Lower leg skin (tissue), 4 donors: ENCODE measurements around the gene APOF. TPM values are rescaled to one million over a fixed set of nuclear protein-coding genes. Genes with fewer than 3 reads are reported as not detected.

ENCODE experiments used
- DNase-seq, 2 donors: peaks; one replicate each; pipeline ENCODE4 v3.0.0-alpha.2; 2019; ENCODE audit warnings: low spot score in 2 of 2
- H3K4me3 ChIP-seq: fragments of 200-600 bp; sonication (generic); 2 replicates; pipeline ENCODE4 v1.5.1; 2017; ENCODE audit warnings: mild to moderate bottlenecking, low read depth; ENCODE audit not compliant: poor library complexity, severe bottlenecking
- CTCF ChIP-seq, 3 donors: fragments of 450-650 bp; IDR thresholded peaks; one replicate each; pipeline ENCODE4 v1.5.1; 2016; ENCODE audit warnings: antibody characterized with exemption in 3 of 3, mild to moderate bottlenecking in 3 of 3, moderate library complexity in 2 of 3
- POLR2A ChIP-seq, 2 donors: fragments of 450-650 bp; IDR thresholded peaks; one replicate each; pipeline ENCODE4 v1.6.1; 2016 to 2017; ENCODE audit warnings: antibody characterized with exemption in 2 of 2, mild to moderate bottlenecking in 1 of 2, moderate library complexity in 1 of 2
- WGBS, 2 donors: methylation state at CpG; one replicate each; pipeline ENCODE4 v1.1.5; 2018; 5-methylcytosine and 5-hydroxymethylcytosine counted together
- intact Hi-C: fragments of 100-400 bp; cut with DNase I; formaldehyde crosslinking; loops from one replicate; pipeline ENCODE4 v1.15.0; 2023; ENCODE audit warnings: low total_unique reads
- total RNA-seq, 4 donors: library from RNA; depleted of rRNA; stranded (reverse); fragments of >200 nt; gene quantifications; one replicate each; pipeline ENCODE4 v1.1.0, GENCODE V29; 2016

APOF gene
- total RNA-seq, 4 donors from 2014 or later, result not detected

- intact Hi-C loops, result no loop called here
- WGBS, 2 donors, result 94 to 95% methylated on average over 16 of the region's 16 CpGs
- DNase-seq, result peak in 1 of 2 donors; percentile 23
- H3K4me3 ChIP-seq, result no peak overlapping the region
- no peak for TF ChIP-seq CTCF (IDR thresholded peaks at IDR 0.05)
- TF ChIP-seq POLR2A (IDR thresholded peaks at IDR 0.05), result no peak
These were observed 20.0 kb upstream of the APOF start for GRCh38 chr12:56382611-56383010.

DNA sequence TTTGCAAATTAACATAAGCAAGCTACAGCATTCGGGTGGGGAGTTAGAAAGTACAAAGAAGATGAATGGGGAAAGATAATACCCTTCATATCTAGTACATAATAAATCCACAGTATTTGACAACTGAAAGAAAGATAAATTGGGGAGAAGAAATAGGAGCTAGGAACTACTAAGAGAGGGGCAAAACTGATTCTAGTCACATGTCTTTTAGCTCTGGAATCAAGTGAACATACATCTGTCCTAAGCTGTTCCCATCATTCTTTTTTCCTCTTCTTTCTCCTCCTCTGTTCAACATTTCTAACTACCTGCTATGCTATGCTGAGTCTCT is 15.3 kb upstream of the APOF start:
- no peak overlapping the region for H3K4me3 ChIP-seq
- 49 to 61% methylated on average over 1 of the region's 1 CpG for WGBS, 2 donors
- TF ChIP-seq POLR2A (IDR thresholded peaks at IDR 0.05) (no peak), CTCF (IDR thresholded peaks at IDR 0.05) (no peak)
- DNase-seq, result no peak
- intact Hi-C loops, result no loop called here

GRCh38 chr12:56377310-56377988 is 14.8 kb upstream of the APOF start:
- WGBS, 2 donors, result 72 to 84% methylated on average over 4 of the region's 4 CpGs
- no peak for DNase-seq
- intact Hi-C loops, result no loop called here
- TF ChIP-seq POLR2A (IDR thresholded peaks at IDR 0.05), result no peak
- no peak for TF ChIP-seq CTCF (IDR thresholded peaks at IDR 0.05)
- H3K4me3 ChIP-seq, result no peak overlapping the region

- peak in 1 of 2 donors; percentile 43 for DNase-seq
- no peak for TF ChIP-seq POLR2A (IDR thresholded peaks at IDR 0.05)
- TF ChIP-seq CTCF (IDR thresholded peaks at IDR 0.05), result no peak
- H3K4me3 ChIP-seq, result no peak overlapping the region
- 75 to 77% methylated on average over 11 of the region's 11 CpGs for WGBS, 2 donors
- intact Hi-C loops, result no loop called here
These were observed 13.2 kb upstream of the APOF start for GRCh38 chr12:56375598-56376434.

DNA sequence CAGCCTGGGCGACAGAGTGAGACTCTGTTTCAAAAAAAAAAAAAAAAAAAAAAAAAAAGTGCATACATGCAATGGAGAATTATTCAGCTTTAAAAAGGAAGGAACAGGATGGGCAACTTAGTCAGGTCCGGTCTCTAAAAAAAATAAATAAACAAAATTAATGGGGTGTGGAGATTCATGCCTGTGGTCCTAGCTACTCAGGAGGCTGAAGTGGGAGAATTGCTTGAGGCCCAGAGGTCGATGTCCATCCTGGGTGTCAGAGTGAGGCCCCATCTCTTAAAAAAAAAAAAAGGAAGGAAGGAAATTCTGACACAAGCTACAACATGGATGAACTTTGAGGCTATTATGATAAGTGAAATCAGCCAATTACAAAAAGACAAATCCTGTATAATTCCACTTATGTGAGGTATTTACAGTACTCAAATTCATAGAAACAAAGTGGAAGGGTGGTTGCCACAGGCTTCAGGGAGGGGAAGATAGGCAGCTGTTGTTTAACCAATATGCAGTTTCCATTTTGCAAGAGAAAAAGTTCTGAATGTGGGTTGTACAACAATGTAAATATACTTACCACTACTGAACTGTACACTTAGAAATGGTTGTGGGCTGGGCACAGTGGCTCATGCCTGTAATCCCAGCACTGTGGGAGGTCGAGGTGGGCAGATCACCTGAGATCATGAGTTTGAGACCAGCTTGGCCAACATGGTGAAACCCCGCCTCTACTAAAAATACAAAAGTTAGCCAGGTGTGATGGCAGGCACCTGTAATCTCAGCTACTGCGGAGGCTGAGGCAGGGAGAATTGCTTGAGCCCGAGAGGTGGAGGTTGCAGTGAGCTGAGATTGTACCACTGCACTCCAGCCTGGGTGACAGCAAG is 12.3 kb upstream of the APOF start:
- intact Hi-C loops, result no loop called here
- WGBS, 2 donors, result 79 to 84% methylated on average over 7 of the region's 7 CpGs
- H3K4me3 ChIP-seq, result no peak overlapping the region
- no peak for TF ChIP-seq POLR2A (IDR thresholded peaks at IDR 0.05)
- TF ChIP-seq CTCF (IDR thresholded peaks at IDR 0.05), result no peak
- DNase-seq, result peak in 1 of 2 donors; percentile 20
